GM13976 (cell line): ENCODE results near the gene ALB.

Experiments
- DNase-seq: peaks from one replicate; pipeline ENCODE4 v3.0.0; 2012; ENCODE audit warnings: low spot score
- CTCF ChIP-seq: IDR thresholded peaks from 2 replicates; pipeline ENCODE4 v1.5.1; 2012; ENCODE audit warnings: borderline replicate concordance, mild to moderate bottlenecking; ENCODE audit not compliant: insufficient read depth; ENCODE audit errors: extremely low read depth, missing control alignments, control extremely low read depth
- in situ Hi-C: fragments of 300-500 bp; cut with MboI; formaldehyde crosslinking; loops from one replicate; pipeline ENCODE4 v1.12.0; 2022; ENCODE audit warnings: low sequenced_read_pairs, mixed read lengths, inconsistent platforms; ENCODE audit not compliant: unreplicated experiment

The ALB gene

GRCh38 chr4:73426666-73427065, 22.6 kb downstream of the ALB start:
- in situ Hi-C loops = no loop called here
- no peak for DNase-seq
- no peak for TF ChIP-seq CTCF

GRCh38 chr4:73429118-73429517, 25.0 kb downstream of the ALB start:
- no peak for DNase-seq
- in situ Hi-C loops = no loop called here
- TF ChIP-seq CTCF = no peak

GRCh38 chr4:73429826-73430587, 25.9 kb downstream of the ALB start:
- TF ChIP-seq CTCF = no peak
- in situ Hi-C loops = no loop called here
- no peak for DNase-seq

GRCh38 chr4:73431813-73432168, 27.7 kb downstream of the ALB start:
- in situ Hi-C loops = no loop called here
- TF ChIP-seq CTCF = no peak
- DNase-seq = no peak

GRCh38 chr4:73432169-73433000, 28.3 kb downstream of the ALB start:
- DNase-seq = no peak
- TF ChIP-seq CTCF = no peak
- in situ Hi-C loops = no loop called here

- in situ Hi-C loops = no loop called here
- no peak for TF ChIP-seq CTCF
- no peak for DNase-seq
These were observed 29.1 kb downstream of the ALB start for GRCh38 chr4:73433140-73433539.
